ENCODE results near the gene LHFPL6.

The LHFPL6 gene

DNA sequence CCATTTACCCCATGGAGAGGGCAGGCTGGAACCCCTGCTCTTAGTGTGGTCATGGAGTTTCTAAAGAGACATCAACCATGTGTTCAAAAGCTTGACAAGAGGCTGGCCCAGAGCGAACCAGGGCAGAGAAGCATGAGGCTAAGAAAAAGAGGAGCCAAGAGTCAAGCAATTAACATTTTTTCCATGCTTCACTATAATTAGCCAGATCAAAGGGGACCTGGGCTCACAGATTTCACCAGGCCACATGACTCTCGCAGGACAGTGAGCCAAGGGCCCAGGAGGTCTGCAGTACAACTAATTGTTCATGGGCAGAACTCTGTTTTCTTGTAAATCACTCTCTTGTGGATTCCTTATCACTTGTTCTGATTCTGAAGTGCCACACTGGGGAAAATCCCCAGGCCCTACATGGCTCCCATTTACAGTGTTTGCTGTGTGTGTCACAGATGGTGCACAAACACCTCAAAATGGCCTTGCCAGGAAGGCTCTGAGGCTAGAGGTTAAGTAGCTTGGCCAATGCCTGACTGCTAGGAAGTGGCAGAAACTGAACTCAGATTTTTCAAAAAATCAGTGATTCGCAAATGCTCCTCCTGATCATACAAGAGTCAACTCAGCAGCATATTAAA lies 101.2 kb downstream of the LHFPL6 start:
- no peak overlapping the region for H3K4me3 ChIP-seq (ENCODE audit: low read length)
- no peaks in the 10 kb centered on the region for H3K9me3 ChIP-seq (ENCODE audit: control insufficient read depth, insufficient read depth, low read length)
- no CpG with 5 or more reads among the region's 3 CpGs for WGBS (ENCODE audit: insufficient coverage, insufficient read length)
- no peaks in the 10 kb centered on the region for H3K27me3 ChIP-seq (ENCODE audit: control insufficient read depth, insufficient read depth, low read length)
- H3K27ac ChIP-seq (ENCODE audit: low read length), result no peak overlapping the region
- H3K36me3 ChIP-seq (ENCODE audit: control insufficient read depth, insufficient read depth, low read length), result no peaks in the 10 kb centered on the region
- no peak for DNase-seq (ENCODE audit: low read depth, low spot score)
- H3K4me1 ChIP-seq (ENCODE audit: control insufficient read depth, insufficient read depth, low read length), result 0 out of 2 replicates have a peak, but pooled peaks cover 4% of the 10 kb centered on the region

GRCh38 chr13:39499604-39500003 lies 103.4 kb downstream of the LHFPL6 start:
- H3K36me3 ChIP-seq (ENCODE audit: control insufficient read depth, insufficient read depth, low read length), result no peaks in the 10 kb centered on the region
- no peaks in the 10 kb centered on the region for H3K27me3 ChIP-seq (ENCODE audit: control insufficient read depth, insufficient read depth, low read length)
- no peak for DNase-seq (ENCODE audit: low read depth, low spot score)
- no peaks in the 10 kb centered on the region for H3K9me3 ChIP-seq (ENCODE audit: control insufficient read depth, insufficient read depth, low read length)
- no CpG with 5 or more reads among the region's 3 CpGs for WGBS (ENCODE audit: insufficient coverage, insufficient read length)
- H3K27ac ChIP-seq (ENCODE audit: low read length), result no peak overlapping the region
- H3K4me1 ChIP-seq (ENCODE audit: control insufficient read depth, insufficient read depth, low read length), result peaks cover 7% of the 10 kb centered on the region; the same call in 1 of the 2 replicates
- no peak overlapping the region for H3K4me3 ChIP-seq (ENCODE audit: low read length)

DNA sequence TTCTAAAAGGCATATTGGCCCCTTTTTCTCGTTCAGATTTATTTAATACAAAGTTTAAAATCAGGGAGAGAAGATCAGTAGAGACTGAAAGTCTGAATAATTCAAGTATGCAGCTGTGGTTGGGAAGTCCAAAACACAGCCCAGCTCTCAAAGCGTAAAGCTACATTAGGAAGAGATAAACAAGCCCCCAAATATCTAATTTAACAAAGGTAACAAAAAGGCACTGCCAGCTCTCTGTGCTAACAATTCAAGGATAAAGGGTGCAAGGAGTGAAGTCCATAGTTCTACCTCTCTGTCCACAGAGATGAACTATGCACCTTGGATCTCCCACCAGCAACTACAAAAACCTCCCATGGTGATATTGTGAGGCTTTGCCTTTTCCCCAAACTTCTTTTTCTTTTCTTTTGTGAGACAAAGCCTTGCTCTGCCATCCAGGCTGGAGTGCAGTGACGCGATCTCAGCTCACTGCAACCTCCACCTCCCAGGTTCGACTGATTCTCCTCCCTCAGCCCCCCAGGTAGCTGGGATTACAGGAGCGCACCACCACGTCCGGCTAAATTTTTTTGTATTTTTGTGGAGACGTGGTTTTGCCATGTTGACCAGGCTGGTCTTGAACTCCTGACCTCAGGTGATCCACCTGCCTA lies 104.4 kb downstream of the LHFPL6 start:
- Histone ChIP-seq H3K4me1 (ENCODE audit: control insufficient read depth, insufficient read depth, low read length) (peaks cover 8% of the 10 kb centered on the region; the same call in 1 of the 2 replicates), H3K4me3 (ENCODE audit: low read length) (no peak overlapping the region), H3K27me3 (ENCODE audit: control insufficient read depth, insufficient read depth, low read length) (no peaks in the 10 kb centered on the region), H3K36me3 (ENCODE audit: control insufficient read depth, insufficient read depth, low read length) (no peaks in the 10 kb centered on the region), H3K27ac (ENCODE audit: low read length) (no peak overlapping the region), H3K9me3 (ENCODE audit: control insufficient read depth, insufficient read depth, low read length) (no peaks in the 10 kb centered on the region)
- DNase-seq (ENCODE audit: low read depth, low spot score), result no peak
- WGBS (ENCODE audit: insufficient coverage, insufficient read length), result no CpG with 5 or more reads among the region's 9 CpGs

DNA sequence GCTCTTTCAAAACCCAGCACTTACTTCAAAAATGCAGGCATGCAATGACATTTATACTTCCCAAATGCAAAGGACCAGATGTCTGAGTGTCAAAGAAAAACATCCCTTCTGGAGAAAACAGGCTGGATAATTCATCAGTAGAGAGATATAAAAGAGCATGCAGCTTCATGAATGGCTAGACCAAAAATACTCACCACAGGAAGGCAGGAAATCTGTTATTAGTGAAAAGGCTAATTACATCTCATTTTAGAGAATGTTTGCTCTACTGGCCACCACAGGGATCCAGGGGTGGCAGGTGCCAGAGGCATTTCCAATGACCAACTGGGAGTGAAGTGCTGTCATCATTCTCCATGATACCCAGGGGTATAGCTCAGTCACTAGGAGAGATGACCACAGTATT lies 106.5 kb downstream of the LHFPL6 start:
- no peaks in the 10 kb centered on the region for H3K9me3 ChIP-seq (ENCODE audit: control insufficient read depth, insufficient read depth, low read length)
- no peak overlapping the region for H3K4me3 ChIP-seq (ENCODE audit: low read length)
- no peaks in the 10 kb centered on the region for H3K27me3 ChIP-seq (ENCODE audit: control insufficient read depth, insufficient read depth, low read length)
- H3K4me1 ChIP-seq (ENCODE audit: control insufficient read depth, insufficient read depth, low read length), result peaks cover 6% of the 10 kb centered on the region; the same call in 1 of the 2 replicates
- no peaks in the 10 kb centered on the region for H3K36me3 ChIP-seq (ENCODE audit: control insufficient read depth, insufficient read depth, low read length)
- no peak overlapping the region for H3K27ac ChIP-seq (ENCODE audit: low read length)
- DNase-seq (ENCODE audit: low read depth, low spot score), result no peak

DNA sequence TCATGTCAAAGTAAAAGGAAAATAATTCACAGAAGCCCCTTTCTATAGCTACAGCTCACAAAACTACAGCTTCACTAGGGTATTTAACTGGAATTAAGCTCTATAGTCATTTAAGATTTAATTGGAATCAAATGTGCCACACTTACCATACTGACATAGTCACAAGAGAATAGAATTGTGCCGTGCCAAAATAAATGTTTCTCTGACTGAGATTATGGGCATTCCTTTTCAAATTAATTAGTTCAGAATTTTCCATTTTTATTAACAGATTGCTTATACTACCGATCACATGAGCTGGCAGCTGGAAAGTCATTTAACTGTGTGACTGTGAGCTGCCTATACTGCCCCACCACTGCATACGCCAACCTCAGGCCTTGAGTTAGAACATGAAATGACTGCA lies 108.4 kb downstream of the LHFPL6 start:
- Histone ChIP-seq H3K4me3 (ENCODE audit: low read length) (no peak overlapping the region), H3K27me3 (ENCODE audit: control insufficient read depth, insufficient read depth, low read length) (no peaks in the 10 kb centered on the region), H3K36me3 (ENCODE audit: control insufficient read depth, insufficient read depth, low read length) (no peaks in the 10 kb centered on the region), H3K9me3 (ENCODE audit: control insufficient read depth, insufficient read depth, low read length) (no peaks in the 10 kb centered on the region), H3K4me1 (ENCODE audit: control insufficient read depth, insufficient read depth, low read length) (peaks cover 8% of the 10 kb centered on the region; the same call in 1 of the 2 replicates), H3K27ac (ENCODE audit: low read length) (no peak overlapping the region)
- WGBS (ENCODE audit: insufficient coverage, insufficient read length), result no CpG with 5 or more reads among the region's 3 CpGs
- no peak for DNase-seq (ENCODE audit: low read depth, low spot score)

DNA sequence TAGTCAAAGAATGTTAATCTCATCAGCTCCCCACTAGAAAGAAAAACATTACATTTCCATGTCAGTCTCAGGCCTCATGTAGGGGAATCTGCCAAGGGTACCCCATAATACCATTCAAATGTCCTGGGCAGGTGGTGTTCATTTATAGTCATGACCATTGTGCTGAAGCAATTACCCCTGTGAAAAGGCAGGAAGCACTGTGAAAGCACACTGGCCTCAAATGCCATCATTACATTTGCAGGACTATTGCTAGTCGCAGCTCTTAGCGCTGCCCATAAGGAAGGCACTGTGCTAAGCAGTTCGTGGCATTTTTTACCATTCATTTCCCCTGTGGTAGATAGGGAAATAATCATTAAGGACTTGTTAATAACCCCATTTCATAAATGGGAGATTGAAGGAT lies 109.0 kb downstream of the LHFPL6 start:
- peaks cover 8% of the 10 kb centered on the region; the same call in 1 of the 2 replicates for H3K4me1 ChIP-seq (ENCODE audit: control insufficient read depth, insufficient read depth, low read length)
- no peaks in the 10 kb centered on the region for H3K9me3 ChIP-seq (ENCODE audit: control insufficient read depth, insufficient read depth, low read length)
- WGBS (ENCODE audit: insufficient coverage, insufficient read length), result no CpG with 5 or more reads among the region's 3 CpGs
- no peaks in the 10 kb centered on the region for H3K36me3 ChIP-seq (ENCODE audit: control insufficient read depth, insufficient read depth, low read length)
- no peaks in the 10 kb centered on the region for H3K27me3 ChIP-seq (ENCODE audit: control insufficient read depth, insufficient read depth, low read length)
- H3K4me3 ChIP-seq (ENCODE audit: low read length), result no peak overlapping the region
- no peak overlapping the region for H3K27ac ChIP-seq (ENCODE audit: low read length)
- peak; percentile 43 for DNase-seq (ENCODE audit: low read depth, low spot score)

DNA sequence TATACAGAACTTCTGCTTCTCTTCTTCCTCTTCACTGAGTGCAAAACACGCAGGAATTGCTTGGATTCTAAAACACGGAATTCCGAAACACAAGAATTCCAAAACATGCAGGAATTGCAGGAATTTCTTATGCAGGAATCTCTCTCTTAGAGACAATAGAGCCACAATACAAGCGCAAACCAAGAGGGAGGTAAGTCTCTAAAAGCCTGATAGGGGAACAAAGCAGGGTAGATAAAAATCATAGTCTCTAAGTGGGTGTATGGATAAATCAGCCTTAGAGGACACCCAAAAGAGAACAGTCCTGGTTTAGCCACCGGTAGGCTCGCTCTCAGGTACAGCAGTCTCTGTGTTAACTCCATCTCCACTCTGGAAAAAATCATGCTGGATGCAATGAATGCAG lies 112.9 kb downstream of the LHFPL6 start:
- Histone ChIP-seq H3K9me3 (ENCODE audit: control insufficient read depth, insufficient read depth, low read length) (no peaks in the 10 kb centered on the region), H3K27me3 (ENCODE audit: control insufficient read depth, insufficient read depth, low read length) (no peaks in the 10 kb centered on the region), H3K4me1 (ENCODE audit: control insufficient read depth, insufficient read depth, low read length) (peaks cover 3% of the 10 kb centered on the region; the same call in 1 of the 2 replicates), H3K4me3 (ENCODE audit: low read length) (no peak overlapping the region), H3K36me3 (ENCODE audit: control insufficient read depth, insufficient read depth, low read length) (no peaks in the 10 kb centered on the region), H3K27ac (ENCODE audit: low read length) (no peak overlapping the region)
- WGBS (ENCODE audit: insufficient coverage, insufficient read length), result no CpG with 5 or more reads among the region's 6 CpGs
- peak; percentile 43 for DNase-seq (ENCODE audit: low read depth, low spot score)

DNA sequence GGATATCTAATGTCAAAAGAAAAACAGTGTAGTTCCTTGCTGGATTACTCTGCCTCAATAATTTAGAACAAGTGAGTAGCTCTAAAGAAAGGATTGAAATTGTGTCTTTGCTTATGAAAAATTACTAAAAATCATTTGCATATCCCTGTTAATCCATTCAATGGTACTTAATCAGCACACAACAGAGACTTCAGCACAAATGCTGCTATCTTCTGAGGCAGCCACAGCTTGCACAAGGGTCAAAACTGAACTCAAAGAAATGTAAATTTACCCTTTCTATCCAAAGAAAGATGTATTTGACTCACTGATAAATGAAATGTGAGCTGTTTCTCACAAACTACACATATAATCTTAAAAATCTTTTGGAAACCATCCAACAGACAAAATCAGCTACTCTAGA lies 116.2 kb downstream of the LHFPL6 start:
- DNase-seq (ENCODE audit: low read depth, low spot score), result no peak

DNA sequence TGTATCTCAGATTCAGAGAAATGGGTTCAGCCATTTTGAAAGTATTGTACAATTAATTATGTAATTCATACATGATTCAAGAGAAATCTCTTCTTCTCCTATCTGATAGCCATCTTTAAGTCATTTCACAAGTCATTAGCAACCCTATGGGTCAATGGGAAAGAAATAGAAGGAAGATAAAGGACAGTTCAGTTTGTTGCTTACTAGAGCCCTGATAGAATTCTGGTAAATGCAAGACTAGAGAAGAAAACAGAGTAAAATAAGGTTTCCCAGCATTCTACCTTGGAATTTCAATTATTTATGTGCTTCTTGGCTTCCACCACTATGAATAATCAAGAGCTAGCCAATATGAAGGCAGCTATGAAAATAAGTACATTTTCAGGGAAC lies 117.7 kb downstream of the LHFPL6 start:
- Histone ChIP-seq H3K27me3 (ENCODE audit: control insufficient read depth, insufficient read depth, low read length) (no peaks in the 10 kb centered on the region), H3K9me3 (ENCODE audit: control insufficient read depth, insufficient read depth, low read length) (no peaks in the 10 kb centered on the region), H3K4me1 (ENCODE audit: control insufficient read depth, insufficient read depth, low read length) (peaks cover 5% of the 10 kb centered on the region; the same call in 1 of the 2 replicates)

More for the DNA sequence above, 116.2 kb downstream of the LHFPL6 start:
- Histone ChIP-seq H3K9me3 (ENCODE audit: control insufficient read depth, insufficient read depth, low read length) (no peaks in the 10 kb centered on the region), H3K27ac (ENCODE audit: low read length) (no peak overlapping the region), H3K36me3 (ENCODE audit: control insufficient read depth, insufficient read depth, low read length) (no peaks in the 10 kb centered on the region), H3K4me1 (ENCODE audit: control insufficient read depth, insufficient read depth, low read length) (peaks cover 6% of the 10 kb centered on the region; the same call in 1 of the 2 replicates), H3K4me3 (ENCODE audit: low read length) (no peak overlapping the region), H3K27me3 (ENCODE audit: control insufficient read depth, insufficient read depth, low read length) (no peaks in the 10 kb centered on the region)

GRCh38 chr13:39484506-39485313 lies 118.3 kb downstream of the LHFPL6 start:
- no peak for DNase-seq (ENCODE audit: low read depth, low spot score)
- Histone ChIP-seq H3K36me3 (ENCODE audit: control insufficient read depth, insufficient read depth, low read length) (no peaks in the 10 kb centered on the region), H3K4me1 (ENCODE audit: control insufficient read depth, insufficient read depth, low read length) (peaks cover 4% of the 10 kb centered on the region; the same call in 1 of the 2 replicates), H3K9me3 (ENCODE audit: control insufficient read depth, insufficient read depth, low read length) (no peaks in the 10 kb centered on the region), H3K4me3 (ENCODE audit: low read length) (no peak overlapping the region), H3K27me3 (ENCODE audit: control insufficient read depth, insufficient read depth, low read length) (no peaks in the 10 kb centered on the region), H3K27ac (ENCODE audit: low read length) (no peak overlapping the region)
- WGBS (ENCODE audit: insufficient coverage, insufficient read length), result no CpG with 5 or more reads among the region's 4 CpGs

More for the DNA sequence above, 117.7 kb downstream of the LHFPL6 start:
- no peaks in the 10 kb centered on the region for H3K36me3 ChIP-seq (ENCODE audit: control insufficient read depth, insufficient read depth, low read length)
- H3K4me3 ChIP-seq (ENCODE audit: low read length), result no peak overlapping the region
- no peak overlapping the region for H3K27ac ChIP-seq (ENCODE audit: low read length)
- DNase-seq (ENCODE audit: low read depth, low spot score), result no peak

Data from iPS DF 6.9 (cell line).